ENCODE measurements around the gene SULT4A1. TPM values are rescaled to one million over a fixed set of nuclear protein-coding genes. Genes with fewer than 3 reads are reported as not detected.

Gene SULT4A1
- polyA plus RNA-seq, 4 donors: 1.9 to 3.4 (median 2.3) TPM

GRCh38 chr22:43867839-43868635 lies 5.7 kb upstream of the SULT4A1 start:
- DNase-seq (ENCODE audit: low read depth in 4 of 4, low spot score in 3 of 4): peak; percentile 63 to 76 (median 70)

- no peak for DNase-seq (ENCODE audit: low read depth in 4 of 4, low spot score in 3 of 4)
Measured at GRCh38 chr22:43862882-43863202, 529 bp upstream of the SULT4A1 start.

DNA sequence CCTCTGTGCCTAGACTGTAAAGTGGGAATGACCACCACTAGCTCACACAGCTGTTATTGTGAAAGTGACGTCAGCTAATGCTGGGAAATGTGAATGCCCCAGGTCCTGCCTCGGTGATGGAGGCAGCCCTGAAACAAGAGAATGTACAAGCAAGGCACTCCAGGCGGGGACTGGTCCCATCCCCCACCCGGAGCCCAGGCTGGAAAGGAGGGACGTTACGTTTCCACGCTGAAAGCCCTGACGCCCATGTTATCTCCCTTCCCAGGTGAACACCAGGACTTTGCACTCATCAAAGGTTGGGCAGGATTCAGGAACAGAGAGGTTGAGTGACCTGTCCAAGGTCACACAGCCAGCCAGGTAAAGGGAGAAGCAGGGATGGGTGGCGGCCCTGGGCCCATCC lies 784 bp downstream of the SULT4A1 start:
- no peak for DNase-seq (ENCODE audit: low read depth in 4 of 4, low spot score in 3 of 4)

DNA sequence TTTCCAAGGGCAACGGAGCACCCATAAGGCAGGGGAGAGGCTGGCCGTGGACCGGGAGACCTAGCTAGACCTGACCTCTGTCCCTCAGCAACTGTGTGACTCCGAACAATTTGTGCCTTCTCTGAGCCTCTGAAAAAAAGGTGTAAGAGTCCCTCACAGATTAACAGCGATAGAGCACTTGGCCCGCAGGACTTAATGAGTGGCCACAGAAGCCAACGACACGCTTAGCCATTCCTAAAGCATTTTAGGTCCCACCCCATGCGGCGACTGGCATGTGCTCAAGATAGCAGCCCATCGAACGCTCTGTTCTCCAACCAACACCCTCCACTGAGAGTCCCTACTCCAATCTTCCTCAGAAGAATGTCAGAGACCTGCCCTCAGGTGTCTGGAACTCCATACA lies 1.5 kb downstream of the SULT4A1 start:
- DNase-seq (ENCODE audit: low read depth in 4 of 4, low spot score in 3 of 4): no peak

GRCh38 chr22:43860126-43860525 lies 2.2 kb downstream of the SULT4A1 start:
- no peak for DNase-seq (ENCODE audit: low read depth in 4 of 4, low spot score in 3 of 4)

DNA sequence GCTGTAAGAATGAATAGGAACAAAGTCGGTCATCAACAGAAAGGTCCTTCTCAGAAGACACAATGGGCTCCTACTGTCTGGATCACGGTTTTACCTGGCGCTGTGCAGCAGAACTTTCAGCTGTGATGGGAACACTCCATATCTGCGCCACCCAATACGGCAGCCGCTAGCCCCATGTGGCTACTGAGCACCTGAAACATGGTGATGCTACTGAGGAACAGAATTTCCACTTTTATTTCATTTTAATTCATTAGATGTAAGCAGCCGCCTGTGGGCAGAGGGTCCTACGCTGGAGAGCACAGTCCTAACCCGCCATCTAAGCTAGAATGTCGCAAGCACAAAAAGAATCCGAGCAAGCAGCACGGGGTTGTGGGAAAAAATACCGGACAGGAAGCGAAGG lies 2.7 kb downstream of the SULT4A1 start:
- no peak for DNase-seq (ENCODE audit: low read depth in 4 of 4, low spot score in 3 of 4)

DNA sequence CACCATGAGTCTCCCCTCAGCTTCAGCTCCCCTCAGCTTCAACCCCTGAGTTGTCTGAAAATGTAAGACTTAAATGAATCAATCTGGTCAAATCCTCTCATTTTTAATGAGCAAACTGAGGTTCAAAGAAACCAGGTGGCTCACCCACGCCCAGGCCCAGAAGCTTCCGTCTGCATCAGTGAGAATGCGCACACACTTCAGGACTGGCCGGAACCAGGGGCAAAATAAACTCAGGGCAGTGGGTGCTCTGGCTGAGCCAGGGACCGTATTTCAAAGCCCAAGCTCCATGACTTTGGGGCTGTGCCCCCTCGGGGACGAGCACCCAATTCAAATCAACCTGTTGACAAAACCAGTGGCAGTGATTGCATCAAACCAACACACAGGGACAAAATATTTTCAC lies 3.1 kb downstream of the SULT4A1 start:
- DNase-seq (ENCODE audit: low read depth in 4 of 4, low spot score in 3 of 4): no peak

DNA sequence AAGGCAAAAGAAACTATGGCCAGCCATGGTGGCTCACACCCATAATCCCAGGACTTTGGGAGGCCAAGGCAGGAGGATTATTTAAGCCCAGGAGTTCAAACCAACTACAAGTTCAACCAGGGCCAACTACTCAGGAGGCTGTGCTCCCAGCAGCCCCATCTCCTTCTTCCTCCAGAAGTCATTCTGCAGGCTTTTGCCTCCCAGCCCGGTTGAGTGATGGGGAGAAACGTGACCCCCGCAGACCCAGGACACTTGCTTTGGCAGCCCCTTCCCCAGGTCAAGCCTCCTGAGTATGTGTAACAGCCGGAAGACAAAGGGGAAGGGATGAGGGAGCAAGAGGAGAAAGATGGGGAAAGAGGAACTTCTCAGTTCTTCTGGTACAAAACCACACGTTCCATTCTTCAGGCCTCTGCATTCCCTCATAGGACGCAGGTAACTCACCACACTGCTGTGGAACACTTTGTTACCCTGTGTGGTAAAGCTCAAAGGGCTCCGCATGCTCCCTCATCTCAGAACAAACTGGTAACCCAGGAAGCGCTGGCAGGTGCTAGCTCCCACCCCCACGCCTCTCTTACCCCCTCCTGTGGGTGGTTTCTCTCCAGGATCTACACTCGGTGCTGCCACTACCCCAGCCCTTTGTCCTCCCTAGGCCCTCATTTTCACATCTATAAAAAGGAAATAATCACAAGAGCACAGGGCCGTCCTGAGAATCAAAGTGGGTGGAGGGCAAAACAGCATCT lies 4.0 kb downstream of the SULT4A1 start:
- no peak for DNase-seq (ENCODE audit: low read depth in 4 of 4, low spot score in 3 of 4)

DNA sequence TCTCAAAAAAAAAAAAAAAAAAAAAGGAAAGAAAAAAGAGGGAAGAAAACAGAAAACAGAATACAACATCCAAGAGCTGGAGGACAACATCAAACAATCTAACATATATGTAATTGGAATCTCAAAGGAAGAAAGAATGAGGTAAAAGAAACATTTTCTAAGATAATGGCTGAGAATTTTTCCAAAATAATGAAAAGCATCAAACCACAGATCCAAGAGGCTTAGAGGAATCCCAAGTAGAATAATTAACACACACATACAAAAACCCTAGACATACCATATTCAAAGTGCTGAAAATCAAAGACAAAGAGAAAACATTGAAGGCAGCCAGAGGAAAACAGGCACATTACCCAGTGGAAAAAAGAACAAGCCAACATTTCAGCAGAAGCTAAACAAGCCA lies 4.9 kb downstream of the SULT4A1 start:
- no peak for DNase-seq (ENCODE audit: low read depth in 4 of 4, low spot score in 3 of 4)

DNA sequence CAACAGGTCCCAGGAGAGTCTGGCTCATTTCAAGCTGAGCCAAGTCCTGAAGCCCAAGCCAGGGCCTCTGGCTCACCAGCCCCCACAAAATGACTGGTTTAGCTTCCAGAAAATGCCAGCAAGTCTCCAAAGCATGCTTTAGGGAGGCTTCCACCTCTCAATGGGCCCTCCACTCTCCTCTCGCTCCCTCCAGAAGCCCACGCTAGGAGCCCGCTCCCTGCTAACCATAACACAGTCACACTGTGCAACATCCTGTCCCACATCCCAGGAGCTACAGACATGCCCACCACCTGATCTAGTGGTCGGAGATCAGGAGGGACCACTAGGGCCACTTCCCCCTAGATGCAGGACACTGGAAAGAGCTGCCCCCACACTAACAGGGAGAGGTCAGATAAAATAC lies 6.9 kb downstream of the SULT4A1 start:
- DNase-seq (ENCODE audit: low read depth in 4 of 4, low spot score in 3 of 4): no peak

GRCh38 chr22:43854786-43855271 lies 7.5 kb downstream of the SULT4A1 start:
- no peak for DNase-seq (ENCODE audit: low read depth in 4 of 4, low spot score in 3 of 4)

DNA sequence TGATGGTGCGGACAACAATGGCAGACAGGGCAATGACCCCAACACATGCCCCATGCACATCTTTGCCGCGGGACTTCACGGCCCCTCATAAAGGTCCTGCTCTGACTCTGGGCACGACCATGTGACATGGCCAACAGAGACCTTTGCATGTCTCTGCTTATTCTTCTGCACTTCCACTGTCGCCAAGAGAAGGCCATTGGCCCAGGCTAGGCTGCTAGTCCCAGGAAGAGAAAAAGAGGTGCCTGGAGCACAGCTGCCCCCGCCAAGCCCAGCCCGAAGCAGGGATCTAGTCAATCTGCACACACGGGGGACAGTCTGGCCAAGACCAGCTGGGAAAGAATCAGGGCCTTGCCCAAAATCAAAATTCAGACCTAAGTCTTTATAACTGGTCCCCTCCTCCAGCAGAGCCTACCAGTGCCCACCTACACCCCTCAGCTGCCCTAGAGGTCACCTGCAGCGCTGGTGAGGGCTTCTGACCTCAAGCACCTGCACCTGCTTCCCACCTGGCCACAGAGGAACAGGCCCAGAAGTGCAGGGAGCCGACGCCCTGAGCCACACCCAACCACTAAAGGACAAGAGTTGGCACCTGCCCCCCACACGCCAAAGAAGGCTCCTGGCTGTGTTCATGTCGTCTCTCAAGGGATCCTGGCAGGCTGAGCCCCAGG lies 8.1 kb downstream of the SULT4A1 start:
- no peak for DNase-seq (ENCODE audit: low read depth in 4 of 4, low spot score in 3 of 4)

- no peak for DNase-seq (ENCODE audit: low read depth in 4 of 4, low spot score in 3 of 4)
Measured at GRCh38 chr22:43853328-43853931, 8.9 kb downstream of the SULT4A1 start.

DNA sequence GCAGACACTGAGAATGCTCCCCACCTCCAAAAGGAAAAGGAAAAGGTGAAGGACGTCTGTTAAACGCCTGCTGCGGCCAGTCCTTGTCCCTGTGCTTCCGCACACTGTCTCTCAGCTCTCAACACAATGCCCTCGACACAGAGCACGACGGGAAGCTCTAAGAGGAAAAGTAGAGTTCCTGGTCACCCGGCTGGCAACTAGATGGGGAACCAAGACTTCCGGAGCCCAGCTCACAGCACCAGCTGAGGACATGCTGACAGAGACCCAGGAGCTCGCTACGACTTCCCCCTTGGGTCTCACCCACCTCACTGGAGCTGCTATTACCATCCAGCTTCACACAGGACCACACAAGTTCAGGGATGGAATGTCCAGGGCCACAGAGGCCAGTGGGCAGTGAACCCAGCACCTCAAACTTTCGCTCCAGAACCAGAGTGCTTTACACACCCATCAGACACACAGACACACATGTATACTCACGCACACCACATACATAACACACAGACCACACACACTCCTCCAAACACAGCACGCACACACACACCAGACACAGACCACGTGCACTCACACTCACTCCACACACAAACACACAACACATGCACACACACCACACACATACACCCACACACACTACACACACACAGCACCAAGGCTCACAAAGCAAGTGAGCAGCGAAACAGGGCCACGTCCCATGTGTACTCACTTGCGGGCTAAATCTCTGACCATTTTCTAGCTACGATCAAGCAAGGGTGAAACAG lies 9.6 kb downstream of the SULT4A1 start:
- DNase-seq (ENCODE audit: low read depth in 4 of 4, low spot score in 3 of 4): no peak

DNA sequence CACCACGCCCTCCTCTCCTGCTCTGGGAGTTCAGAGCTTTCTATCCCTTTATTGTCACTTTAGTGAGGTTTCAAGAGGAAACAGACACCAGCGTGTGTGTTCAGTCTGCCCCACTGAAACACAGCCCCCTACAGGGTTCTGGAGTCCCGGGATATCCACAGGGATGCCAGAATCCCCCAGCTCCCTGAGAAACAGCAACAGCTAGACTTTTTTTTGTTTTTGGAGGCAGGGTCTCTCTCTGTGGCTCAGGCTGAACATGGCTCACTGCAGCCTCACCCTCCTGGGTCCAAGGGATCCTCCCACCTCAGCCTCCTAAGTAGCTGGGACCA lies 10.4 kb downstream of the SULT4A1 start:
- no peak for DNase-seq (ENCODE audit: low read depth in 4 of 4, low spot score in 3 of 4)

DNA sequence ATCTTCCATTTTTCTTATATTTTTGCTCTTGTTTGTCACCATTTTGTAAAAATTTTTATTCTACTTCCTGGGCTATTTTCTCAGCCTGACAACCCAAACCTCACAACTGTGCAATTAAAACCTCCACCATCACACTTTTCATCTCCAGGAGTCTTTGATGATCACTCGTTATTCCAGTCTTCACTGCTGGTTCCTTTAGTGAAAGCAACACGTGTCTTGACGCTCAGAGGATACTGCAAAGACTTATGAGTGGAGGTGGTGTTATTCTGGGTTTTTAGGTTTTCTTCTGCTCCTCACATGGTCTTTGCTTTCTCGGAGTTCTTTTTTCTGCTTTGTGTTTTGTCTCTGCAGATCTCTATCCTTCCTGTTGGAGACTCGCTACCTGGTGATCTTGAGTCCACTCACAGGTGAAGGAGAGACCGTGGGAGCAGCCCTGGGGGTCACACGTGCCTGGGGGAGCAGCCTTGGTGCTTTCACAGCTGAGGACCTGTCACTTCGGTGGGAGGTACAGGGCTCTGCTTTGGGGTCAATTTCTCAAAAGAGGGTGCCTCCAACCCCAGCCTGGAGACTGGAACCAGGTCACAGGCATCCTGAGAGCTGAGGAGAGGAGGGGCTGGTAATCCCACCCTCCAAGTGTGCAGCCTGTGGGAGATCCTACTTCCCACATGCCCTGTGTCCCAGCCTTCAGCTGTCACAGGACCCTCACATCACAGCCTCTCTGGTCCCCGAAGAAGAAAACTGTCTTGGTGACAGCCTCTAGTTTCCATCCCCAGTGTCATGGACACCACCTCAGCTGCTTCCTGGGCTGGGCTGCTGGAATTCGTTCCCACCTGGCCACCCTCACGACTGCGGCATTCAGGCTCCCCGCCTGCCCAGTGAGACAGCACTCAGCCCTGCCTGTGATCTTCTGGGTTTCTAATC lies 11.0 kb downstream of the SULT4A1 start:
- no peak for DNase-seq (ENCODE audit: low read depth in 4 of 4, low spot score in 3 of 4)

- DNase-seq (ENCODE audit: low read depth in 4 of 4, low spot score in 3 of 4): no peak
Measured at GRCh38 chr22:43850529-43850928, 11.8 kb downstream of the SULT4A1 start.

- DNase-seq (ENCODE audit: low read depth in 4 of 4, low spot score in 3 of 4): no peak
Measured at GRCh38 chr22:43849731-43850130, 12.6 kb downstream of the SULT4A1 start.

- no peak for DNase-seq (ENCODE audit: low read depth in 4 of 4, low spot score in 3 of 4)
Measured at GRCh38 chr22:43848366-43849171, 13.7 kb downstream of the SULT4A1 start.
